K562 (cell line): ENCODE results near the gene VPS11. TPM values are rescaled to one million over a fixed set of nuclear protein-coding genes. Genes with fewer than 3 reads are reported as not detected.

Experiments
- ATAC-seq: fragments of 200-7000 bp; cut with Tn5 transposase; 3 replicates; pipeline ENCODE4 v1.9.1; 2020; ENCODE audit warnings: moderate library complexity
- BruUV-seq: library from RNA; stranded (reverse); fragments of 400-500 nt; replicated peaks from 2 replicates; lab custom pipeline; 2021; lab: Mats Ljungman, UMichigan
- CTCF ChIA-PET: fragments of 300-600 bp; formaldehyde crosslinking; extraction: SDS; loops from one replicate; lab custom pipeline; 2021; ENCODE audit warnings: low intra/inter-chr PET ratio; lab: Yijun Ruan, JAX
- POLR2A ChIA-PET: fragments of 300-600, 350-650 bp; sonication (Branson Sonifier 250); formaldehyde crosslinking; extraction: SDS; loops from one replicate; lab custom pipeline; 2021; ENCODE audit warnings: antibody characterized with exemption, inconsistent platforms; lab: Yijun Ruan, JAX
- DNase-seq, 4 experiments: peaks; one replicate each; pipeline versions ENCODE4 v3.0.0 to v3.0.0-alpha.2; 2011 to 2018; ENCODE audit warnings: low spot score in 3 of 4, mixed read lengths in 3 of 4; ENCODE audit errors: extremely low read depth in 1 of 4
- FAIRE-seq: peaks from 2 replicates; lab custom pipeline; 2011; peaks lifted over from hg19 to GRCh38; lab: Jason Lieb, UNC
- H2AFZ ChIP-seq: 2 replicates; pipeline ENCODE4 v1.6.0; 2011; ENCODE audit warnings: low read depth, low read length, control low read depth, inconsistent platforms
- H3K27ac ChIP-seq: fragments of 200-600 bp; 3 replicates; pipeline ENCODE4 v1.8.0; 2011; ENCODE audit warnings: low read depth, mild to moderate bottlenecking, control low read depth, inconsistent platforms, low read length, moderate library complexity, mixed read lengths; ENCODE audit errors: extremely low read depth
- H3K27me3 ChIP-seq, 2 experiments: fragments of 300-600 bp in 1 of 2; 2 replicates in 1 of 2; 3 replicates in 1 of 2; pipeline versions ENCODE4 v1.6.0 to v1.8.0; 2011; ENCODE audit warnings: inconsistent platforms in 2 of 2, low read length in 2 of 2, mild to moderate bottlenecking in 1 of 2, mixed read lengths in 1 of 2, moderate library complexity in 1 of 2; ENCODE audit not compliant: control insufficient read depth in 2 of 2, insufficient read depth in 2 of 2
- H3K36me3 ChIP-seq: fragments of 300-600 bp; 3 replicates; pipeline ENCODE4 v1.8.0; 2011; ENCODE audit warnings: mild to moderate bottlenecking, low read length, inconsistent platforms; ENCODE audit not compliant: control insufficient read depth, insufficient read depth
- H3K4me1 ChIP-seq, 2 experiments: fragments of 200-600 bp in 1 of 2; replicated peaks in 1 of 2; 2 replicates in 1 of 2; 3 replicates in 1 of 2; pipeline versions ENCODE4 v1.5.1 to v1.8.0; 2011; ENCODE audit warnings: inconsistent platforms in 2 of 2, low read length in 2 of 2, mild to moderate bottlenecking in 1 of 2, mixed read lengths in 1 of 2, moderate library complexity in 1 of 2; ENCODE audit not compliant: control insufficient read depth in 2 of 2, insufficient read depth in 2 of 2
- H3K4me2 ChIP-seq: 2 replicates; pipeline ENCODE4 v1.6.1; 2011; ENCODE audit warnings: low read length, control low read depth, inconsistent platforms, mixed read lengths; ENCODE audit not compliant: insufficient read depth
- H3K4me3 ChIP-seq: fragments of 200-600 bp; sonication (generic), shearing (Covaris generic); 2 replicates; pipeline ENCODE4 v1.5.1; 2016; ENCODE audit warnings: control low read depth, inconsistent platforms
- H3K79me2 ChIP-seq: fragments of 200-600 bp; 3 replicates; pipeline ENCODE4 v1.8.0; 2011; ENCODE audit warnings: low read length, inconsistent platforms; ENCODE audit not compliant: control insufficient read depth, insufficient read depth
- H3K9ac ChIP-seq, 2 experiments: 2 replicates each; pipeline versions ENCODE4 v1.6.0 to v1.6.1; 2011; ENCODE audit warnings: low read depth in 2 of 2, low read length in 2 of 2, control low read depth in 1 of 2, inconsistent platforms in 1 of 2, mild to moderate bottlenecking in 1 of 2, mixed read lengths in 1 of 2; ENCODE audit not compliant: insufficient read depth in 1 of 2
- H3K9me1 ChIP-seq: one replicate; pipeline ENCODE4 v1.6.0; 2011; ENCODE audit warnings: inconsistent platforms, mild to moderate bottlenecking, low read length, moderate library complexity; ENCODE audit not compliant: control insufficient read depth, insufficient read depth
- H3K9me3 ChIP-seq: replicated peaks from 2 replicates; pipeline ENCODE4 v1.5.1; 2011; ENCODE audit warnings: low read depth, low read length, inconsistent platforms; ENCODE audit not compliant: control insufficient read depth, insufficient read depth
- H4K20me1 ChIP-seq: replicated peaks from 2 replicates; pipeline ENCODE4 v1.6.1; 2011; ENCODE audit warnings: low read length, inconsistent platforms, mixed read lengths; ENCODE audit not compliant: control insufficient read depth, insufficient read depth
- HNRNPH1 ChIP-seq: fragments of 200-400 bp; formaldehyde crosslinking; optimal IDR thresholded peaks from 2 replicates; pipeline ENCODE3; 2017; ENCODE audit warnings: low read depth, mild to moderate bottlenecking, low read length, moderate library complexity
- PRDM10 ChIP-seq: fragments of 450-650 bp; IDR thresholded peaks from 2 replicates; pipeline ENCODE4 v1.6.1; 2018; ENCODE audit not compliant: partially characterized antibody
- SETDB1 ChIP-seq: IDR thresholded peaks from one replicate; pipeline ENCODE4 v1.6.1; 2012; ENCODE audit warnings: low read length, control low read depth, inconsistent platforms
- SFPQ ChIP-seq: fragments of 200-400 bp; formaldehyde crosslinking; IDR thresholded peaks from 2 replicates; pipeline ENCODE4 v1.6.1; 2017; ENCODE audit warnings: mild to moderate bottlenecking, low read depth, low read length, moderate library complexity
- WGBS: fragments of 100-300 bp; shearing (Covaris generic); methylation state at CpG from one replicate; pipeline ENCODE4 v1.1.6; 2016; ENCODE audit warnings: low coverage, mixed read lengths; ENCODE audit not compliant: insufficient coverage; ENCODE audit errors: missing lambda C conversion rate; 5-methylcytosine and 5-hydroxymethylcytosine counted together
- in situ Hi-C: fragments of 300-500 bp; cut with MboI; formaldehyde crosslinking; loops from 4 replicates; pipeline ENCODE4 v1.15.0; 2018; ENCODE audit warnings: inconsistent platforms, mixed read lengths
- intact Hi-C: fragments of 100-400 bp; cut with micrococcal nuclease; formaldehyde crosslinking; loops from 2 replicates; pipeline ENCODE4 v1.14.2; 2022
- polyA plus RNA-seq, 8 experiments: library from polyadenylated mRNA; depleted of rRNA in 4 of 8; stranded (reverse) in 5 of 8; unstranded in 3 of 8; fragments of >200 nt; fragmentation: Nextera tagmentation in 2 of 8; fragmentation: Illumina TruSeq in 1 of 8; extraction: Ambion mirVana in 2 of 8; extraction: Trizol in 1 of 8; gene quantifications; 2 replicates each; pipeline versions ENCODE4 v1.2.1 to v1.2.3, GENCODE V29; 2011 to 2014; ENCODE audit warnings: inconsistent platforms in 1 of 8, missing spikeins in 1 of 8
- total RNA-seq, 7 experiments: library from RNA; depleted of rRNA in 6 of 7; stranded (reverse); fragments of >200 nt in 6 of 7; fragmentation: Illumina TruSeq in 2 of 7; extraction: Trizol in 2 of 7; gene quantifications; 2 replicates each; pipeline versions ENCODE4 v1.2.1 to v1.2.3, GENCODE V29; 2011 to 2021; ENCODE audit warnings: low replicate concordance in 1 of 7
- TF ChIP-seq, protein P1 (sequence below), 2 experiments: fragments of 450-650 bp; conservative IDR thresholded peaks; 2 replicates each; pipeline ENCODE4 v1.6.1; 2017; ENCODE audit warnings: mild to moderate bottlenecking in 2 of 2, moderate library complexity in 2 of 2
- TF ChIP-seq, protein P2 (sequence below), 3 experiments: fragments of 200-800 bp in 1 of 3; fragments of 250-450 bp in 1 of 3; fragments of 450-650 bp in 1 of 3; sonication (Bioruptor Pico) in 1 of 3; sonication (Bioruptor generic) in 1 of 3; formaldehyde crosslinking in 1 of 3; IDR thresholded peaks; 2 replicates each; pipeline versions ENCODE4 v1.6.1 to v1.8.0; 2016 to 2022; ENCODE audit warnings: mild to moderate bottlenecking in 2 of 3, missing genetic modification characterization in 2 of 3, missing compliant biosample characterization in 1 of 3, moderate library complexity in 1 of 3

The VPS11 gene
- total and polyA plus RNA-seq, 9 of the 15 experiments (the other 6 are each of a cell fraction or from before 2014, with no cell fraction given), result 14.1 to 35.5 (median 27.5) TPM

DNA sequence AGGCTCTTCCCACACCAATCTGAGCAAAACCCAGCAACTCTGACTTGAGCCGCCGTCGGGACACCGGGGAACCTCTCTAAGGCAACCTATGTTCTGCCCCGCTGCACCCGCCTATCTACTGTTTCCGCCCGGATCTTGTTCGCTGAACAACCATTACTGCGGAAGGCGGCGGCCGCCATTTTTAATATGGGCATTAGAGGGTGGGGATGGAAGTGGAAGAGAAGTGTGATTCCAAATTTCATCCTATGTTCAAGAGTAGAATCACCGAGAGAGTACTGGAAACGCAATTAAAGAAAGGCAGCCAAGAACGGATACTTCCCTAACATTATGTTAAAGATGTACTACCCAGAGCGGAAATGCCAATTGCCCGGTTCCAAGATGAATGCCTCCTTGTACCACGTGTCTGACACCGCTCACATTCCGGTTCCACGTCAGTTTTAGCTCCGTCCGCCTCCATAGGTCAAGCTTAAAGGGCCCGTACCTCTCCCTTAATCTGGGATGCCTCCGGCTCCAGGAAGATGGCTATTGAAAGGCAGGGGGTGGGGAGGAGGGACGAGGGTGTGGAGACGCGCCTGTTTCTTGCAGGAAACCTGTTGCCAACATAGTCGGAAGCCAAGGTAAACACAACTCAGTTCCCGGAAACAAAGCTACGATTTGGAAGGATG is 34.3 kb downstream of the VPS11 start, which contains the start of gene DPAGT1:
TSS of gene DPAGT1 (minus strand) at position 95 of the 665 bp plus-strand sequence. CDS start 198 bp downstream, outside the sequence.
- in situ Hi-C loops, result loop anchor here (5.0 kb wide), 1 partner anchor 95 kb away; no protein-coding TSS in a partner anchor
- TF ChIP-seq PRDM10 (peak; percentile 79), SFPQ (no peak), HNRNPH1 (no peak), SETDB1 (no peak)
- TF ChIP-seq, protein P1, sequence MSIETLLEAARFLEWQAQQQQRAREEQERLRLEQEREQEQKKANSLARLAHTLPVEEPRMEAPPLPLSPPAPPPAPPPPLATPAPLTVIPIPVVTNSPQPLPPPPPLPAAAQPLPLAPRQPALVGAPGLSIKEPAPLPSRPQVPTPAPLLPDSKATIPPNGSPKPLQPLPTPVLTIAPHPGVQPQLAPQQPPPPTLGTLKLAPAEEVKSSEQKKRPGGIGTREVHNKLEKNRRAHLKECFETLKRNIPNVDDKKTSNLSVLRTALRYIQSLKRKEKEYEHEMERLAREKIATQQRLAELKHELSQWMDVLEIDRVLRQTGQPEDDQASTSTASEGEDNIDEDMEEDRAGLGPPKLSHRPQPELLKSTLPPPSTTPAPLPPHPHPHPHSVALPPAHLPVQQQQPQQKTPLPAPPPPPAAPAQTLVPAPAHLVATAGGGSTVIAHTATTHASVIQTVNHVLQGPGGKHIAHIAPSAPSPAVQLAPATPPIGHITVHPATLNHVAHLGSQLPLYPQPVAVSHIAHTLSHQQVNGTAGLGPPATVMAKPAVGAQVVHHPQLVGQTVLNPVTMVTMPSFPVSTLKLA (conservative IDR thresholded peaks at IDR 0.05), result peak; percentile 97 to 98
- TF ChIP-seq, protein P2, sequence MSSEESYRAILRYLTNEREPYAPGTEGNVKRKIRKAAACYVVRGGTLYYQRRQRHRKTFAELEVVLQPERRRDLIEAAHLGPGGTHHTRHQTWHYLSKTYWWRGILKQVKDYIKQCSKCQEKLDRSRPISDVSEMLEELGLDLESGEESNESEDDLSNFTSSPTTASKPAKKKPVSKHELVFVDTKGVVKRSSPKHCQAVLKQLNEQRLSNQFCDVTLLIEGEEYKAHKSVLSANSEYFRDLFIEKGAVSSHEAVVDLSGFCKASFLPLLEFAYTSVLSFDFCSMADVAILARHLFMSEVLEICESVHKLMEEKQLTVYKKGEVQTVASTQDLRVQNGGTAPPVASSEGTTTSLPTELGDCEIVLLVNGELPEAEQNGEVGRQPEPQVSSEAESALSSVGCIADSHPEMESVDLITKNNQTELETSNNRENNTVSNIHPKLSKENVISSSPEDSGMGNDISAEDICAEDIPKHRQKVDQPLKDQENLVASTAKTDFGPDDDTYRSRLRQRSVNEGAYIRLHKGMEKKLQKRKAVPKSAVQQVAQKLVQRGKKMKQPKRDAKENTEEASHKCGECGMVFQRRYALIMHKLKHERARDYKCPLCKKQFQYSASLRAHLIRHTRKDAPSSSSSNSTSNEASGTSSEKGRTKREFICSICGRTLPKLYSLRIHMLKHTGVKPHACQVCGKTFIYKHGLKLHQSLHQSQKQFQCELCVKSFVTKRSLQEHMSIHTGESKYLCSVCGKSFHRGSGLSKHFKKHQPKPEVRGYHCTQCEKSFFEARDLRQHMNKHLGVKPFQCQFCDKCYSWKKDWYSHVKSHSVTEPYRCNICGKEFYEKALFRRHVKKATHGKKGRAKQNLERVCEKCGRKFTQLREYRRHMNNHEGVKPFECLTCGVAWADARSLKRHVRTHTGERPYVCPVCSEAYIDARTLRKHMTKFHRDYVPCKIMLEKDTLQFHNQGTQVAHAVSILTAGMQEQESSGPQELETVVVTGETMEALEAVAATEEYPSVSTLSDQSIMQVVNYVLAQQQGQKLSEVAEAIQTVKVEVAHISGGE (CRISPR knock-in tag; IDR thresholded peaks at IDR 0.05), result peak; percentile 92 to 99 (median 98)

More for the DNA sequence above, 34.3 kb downstream of the VPS11 start, which contains the start of gene DPAGT1:
- peak; percentile 60 to 96 (median 74) for DNase-seq
- peak within 1 kb of the TSS; percentile 99 for H3K27ac ChIP-seq
- H3K4me3 ChIP-seq, result peak within 1 kb of the TSS; percentile 79
- no peaks in the 10 kb centered on the region for H3K9me3 ChIP-seq
- peak within 1 kb of the TSS; percentile 95 for H2AFZ ChIP-seq
- WGBS, result under 1% methylated on average over 32 of the region's 32 CpGs
- H4K20me1 ChIP-seq, result no peaks in the 10 kb centered on the region
- peak within 1 kb of the TSS; percentile 96 for H3K4me2 ChIP-seq
- peak; percentile 96 for FAIRE-seq
- no peaks in the 10 kb centered on the region for H3K27me3 ChIP-seq
- ATAC-seq, result peak; percentile 88
- peaks cover 37% of the 10 kb centered on the region for H3K79me2 ChIP-seq
- H3K36me3 ChIP-seq, result peaks cover 30% of the 10 kb centered on the region
- ChIA-PET CTCF (interaction anchor here (0.7 to 1.4 kb wide), 2 partner anchors 95 to 221 kb away, joined by 3 to 5 read pairs; no protein-coding TSS in a partner anchor), POLR2A (interaction anchor here (0.6 to 1.7 kb wide), 14 partner anchors 8 to 261 kb away, joined by 3 to 11 read pairs (median 4); partner anchors contain the start of genes HMBS and VPS11)
- intact Hi-C loops, result loop anchor here (2.0 to 5.0 kb wide), 6 partner anchors 19 to 221 kb away; partner anchors contain the start of genes HINFP, RPS25, SLC37A4 and TRAPPC4
- peaks cover 36 to 39% of the 10 kb centered on the region in 2 experiments for H3K4me1 ChIP-seq
- H3K9me1 ChIP-seq, result no peaks in the 10 kb centered on the region
- BruUV-seq, result no TSS peak
- H3K9ac ChIP-seq, result peak within 1 kb of the TSS; percentile 94 to 96
